B cell (primary cell): Measurements from ENCODE around the gene HBS1L. TPM values are rescaled to one million over a fixed set of nuclear protein-coding genes. Genes with fewer than 3 reads are reported as not detected.

Experiments
- ATAC-seq: fragments of 200-7000 bp; cut with Tn5 transposase; one replicate; pipeline ENCODE4 v1.10.0; 2021; ENCODE audit warnings: low read depth, mild to moderate bottlenecking, moderate number of reproducible peaks, moderate library complexity
- CTCF ChIA-PET: fragments of 350-600 bp; sonication (Branson Sonifier 250); formaldehyde crosslinking; loops from one replicate; lab custom pipeline; 2021; ENCODE audit warnings: antibody characterized with exemption, inconsistent platforms; lab: Charles Lee
- POLR2A ChIA-PET: fragments of 350-600 bp; sonication (Branson Sonifier 250); formaldehyde crosslinking; loops from one replicate; lab custom pipeline; 2021; ENCODE audit warnings: antibody characterized with exemption; lab: Charles Lee
- DNase-seq: peaks from one replicate; pipeline ENCODE4 v3.0.0; 2013
- H2AFZ ChIP-seq: 2 replicates; pipeline ENCODE4 v1.6.1; 2012; ENCODE audit warnings: mild to moderate bottlenecking, low read depth, low read length; ENCODE audit not compliant: insufficient read depth, poor library complexity, severe bottlenecking
- H3K27ac ChIP-seq, 2 donors: 1 replicate in 1 of 2; 2 replicates in 1 of 2; pipeline ENCODE4 v1.5.1; 2012 to 2013; ENCODE audit warnings: low read length in 2 of 2, mild to moderate bottlenecking in 2 of 2, moderate library complexity in 1 of 2
- H3K27me3 ChIP-seq, 4 experiments: fragments of 200-600 bp in 1 of 4; sonication (generic) in 1 of 4; replicated peaks in 1 of 4; 1 replicate in 2 of 4; 2 replicates in 2 of 4; pipeline versions ENCODE4 v1.6.1 to v1.7.0; 2013 to 2016; ENCODE audit warnings: low read length in 3 of 4, mild to moderate bottlenecking in 2 of 4, mixed read lengths in 1 of 4, moderate library complexity in 1 of 4; ENCODE audit not compliant: insufficient read depth in 4 of 4, control insufficient read depth in 3 of 4; ENCODE audit errors: control extremely low read depth in 1 of 4
- H3K36me3 ChIP-seq, 2 experiments: replicated peaks in 1 of 2; 1 replicate in 1 of 2; 2 replicates in 1 of 2; pipeline versions ENCODE4 v1.6.1 to v1.7.1; 2013; ENCODE audit warnings: low read length in 1 of 2; ENCODE audit not compliant: insufficient read depth in 2 of 2, control insufficient read depth in 1 of 2; ENCODE audit errors: control extremely low read depth in 1 of 2, extremely low read depth in 1 of 2
- H3K4me1 ChIP-seq, 2 donors: fragments of 200-600 bp in 1 of 2; sonication (generic) in 1 of 2; 1 replicate in 1 of 2; 2 replicates in 1 of 2; pipeline versions ENCODE4 v1.5.1 to v1.6.1; 2013 to 2017; ENCODE audit warnings: low read length in 2 of 2; ENCODE audit not compliant: control insufficient read depth in 2 of 2, insufficient read depth in 2 of 2
- H3K4me2 ChIP-seq: replicated peaks from 2 replicates; pipeline ENCODE3; 2012; ENCODE audit warnings: mild to moderate bottlenecking, low read depth, low read length; ENCODE audit not compliant: poor library complexity, severe bottlenecking
- H3K4me3 ChIP-seq, 5 experiments: fragments of 200-600 bp in 1 of 5; sonication (generic) in 1 of 5; 1 replicate in 3 of 5; 2 replicates in 2 of 5; pipeline versions ENCODE4 v1.5.1 to v1.7.0; 2011 to 2016; ENCODE audit warnings: low read length in 4 of 5, mild to moderate bottlenecking in 4 of 5, low read depth in 2 of 5, control low read depth in 1 of 5, moderate library complexity in 1 of 5; ENCODE audit not compliant: insufficient read depth in 1 of 5; ENCODE audit errors: control extremely low read depth in 1 of 5, extremely low read depth in 1 of 5
- H3K79me2 ChIP-seq: fragments of 200-600 bp; sonication (generic); one replicate; pipeline ENCODE4 v1.6.0; 2016; ENCODE audit warnings: low read length; ENCODE audit not compliant: control insufficient read depth, insufficient read depth
- H3K9ac ChIP-seq: fragments of 200-600 bp; sonication (generic); 2 replicates; pipeline ENCODE4 v1.6.1; 2017; ENCODE audit warnings: mild to moderate bottlenecking, low read length, moderate library complexity
- H3K9me3 ChIP-seq, 3 donors: one replicate each; pipeline versions ENCODE4 v1.6.1 to v1.7.1; 2013; ENCODE audit warnings: low read length in 2 of 3; ENCODE audit not compliant: control insufficient read depth in 2 of 3, insufficient read depth in 1 of 3; ENCODE audit errors: control extremely low read depth in 1 of 3
- H4K20me1 ChIP-seq: 2 replicates; pipeline ENCODE4 v1.6.0; 2012; ENCODE audit warnings: mild to moderate bottlenecking, low read length; ENCODE audit not compliant: insufficient read depth, control insufficient read depth, poor library complexity, severe bottlenecking
- H3K27ac Mint-ChIP-seq: one replicate; pipeline ENCODE4 v1.8.0; 2021; ENCODE audit warnings: mixed read lengths
- H3K27me3 Mint-ChIP-seq: one replicate; pipeline ENCODE4 v1.8.0; 2021; ENCODE audit warnings: mixed read lengths
- H3K4me1 Mint-ChIP-seq: one replicate; pipeline ENCODE4 v1.8.0; 2021; ENCODE audit warnings: mixed read lengths
- H3K4me3 Mint-ChIP-seq: one replicate; pipeline ENCODE4 v1.8.0; 2021; ENCODE audit warnings: mixed read lengths
- H3K9me3 Mint-ChIP-seq: one replicate; pipeline ENCODE4 v1.8.0; 2022; ENCODE audit warnings: mixed read lengths; ENCODE audit not compliant: insufficient read depth
- CTCF ChIP-seq: fragments of 200-600 bp; IDR thresholded peaks from one replicate; pipeline ENCODE4 v1.8.0; 2022; ENCODE audit warnings: antibody characterized with exemption, mild to moderate bottlenecking
- EZH2 ChIP-seq: IDR thresholded peaks from 2 replicates; pipeline ENCODE4 v1.6.1; 2012; ENCODE audit warnings: borderline replicate concordance, low read depth, mild to moderate bottlenecking, moderate library complexity, low read length; ENCODE audit not compliant: insufficient read depth, poor library complexity, severe bottlenecking
- WGBS: methylation state at CpG from one replicate; pipeline ENCODE4 v1.1.5; 2013; ENCODE audit warnings: missing lambda C conversion rate; ENCODE audit not compliant: insufficient coverage; 5-methylcytosine and 5-hydroxymethylcytosine counted together
- intact Hi-C: fragments of 100-400 bp; cut with micrococcal nuclease; formaldehyde crosslinking; loops from one replicate; pipeline ENCODE4 v1.10.0; 2022
- polyA plus RNA-seq: library from polyadenylated mRNA; depleted of rRNA; stranded (reverse); fragments of >200 nt; gene quantifications from 2 replicates; pipeline ENCODE4 v1.2.3, GENCODE V29; 2012
- total RNA-seq, 2 donors: library from RNA; stranded (reverse); fragments of 120-200 nt in 1 of 2; gene quantifications; 1 replicate in 1 of 2; 2 replicates in 1 of 2; pipeline versions ENCODE4 v1.2.3 to v1.2.4, GENCODE V29; 2013 to 2022

The HBS1L gene
- total and polyA plus RNA-seq, 2 donors (not counting 1 experiment from before 2014, with no cell fraction given) = 10.3 to 58.2 TPM

- Histone ChIP-seq H2AFZ (no peak overlapping the region), H3K9me3 (no peaks in the 10 kb centered on the region), H3K36me3 (peaks cover 6 to 8% of the 10 kb centered on the region in 2 experiments), H3K27ac (no peak overlapping the region), H3K4me3 (no peak overlapping the region), H3K4me2 (no peak overlapping the region), H3K27me3 (no peaks in the 10 kb centered on the region), H3K79me2 (no peaks in the 10 kb centered on the region), H3K9ac (no peak overlapping the region), H3K4me1 (peaks cover 0 to 4% of the 10 kb centered on the region in 2 donors), H4K20me1 (no peaks in the 10 kb centered on the region)
- intact Hi-C loops = no loop called here
- CTCF ChIA-PET = interaction anchor here (1.3 kb wide), 1 partner anchor 11 kb away, joined by 3 read pairs; no protein-coding TSS in a partner anchor
- TF ChIP-seq EZH2 (no peak), CTCF (no peak)
- no peak for DNase-seq
- Mint-ChIP-seq H3K27ac (peak overlapping the region; percentile 22), H3K4me1 (peaks cover 18% of the 10 kb centered on the region), H3K4me3 (no peak overlapping the region), H3K9me3 (no peaks in the 10 kb centered on the region), H3K27me3 (no peaks in the 10 kb centered on the region)
- POLR2A ChIA-PET = no interaction called here
- no peak for ATAC-seq
- WGBS = 47% methylated on average over 2 of the region's 6 CpGs
These were observed 46.3 kb downstream of the HBS1L start for GRCh38 chr6:135008072-135008940.

- Histone ChIP-seq H3K9me3 (no peaks in the 10 kb centered on the region), H3K4me1 (peaks cover 4 to 6% of the 10 kb centered on the region in 2 donors), H3K4me2 (no peak overlapping the region), H3K9ac (no peak overlapping the region), H3K27me3 (no peaks in the 10 kb centered on the region), H3K4me3 (no peak overlapping the region), H3K36me3 (peaks cover 6 to 8% of the 10 kb centered on the region in 2 experiments), H2AFZ (no peak overlapping the region), H3K27ac (no peak overlapping the region), H4K20me1 (no peaks in the 10 kb centered on the region), H3K79me2 (no peaks in the 10 kb centered on the region)
- H3K27me3 Mint-ChIP-seq = no peaks in the 10 kb centered on the region
- no peak for TF ChIP-seq EZH2
- TF ChIP-seq CTCF = no peak
- H3K9me3 Mint-ChIP-seq = no peaks in the 10 kb centered on the region
- no peak overlapping the region for H3K27ac Mint-ChIP-seq
- no peak for ATAC-seq
- H3K4me1 Mint-ChIP-seq = peaks cover 26% of the 10 kb centered on the region
- ChIA-PET POLR2A (no interaction called here), CTCF (interaction anchor here (0.7 kb wide), 1 partner anchor 12 kb away, joined by 3 read pairs; no protein-coding TSS in a partner anchor)
- intact Hi-C loops = no loop called here
- no peak overlapping the region for H3K4me3 Mint-ChIP-seq
- 100% methylated on average over 3 of the region's 3 CpGs for WGBS
- no peak for DNase-seq
These were observed 48.2 kb downstream of the HBS1L start for GRCh38 chr6:135006386-135006914.
